Rectal smooth muscle tissue (tissue), 1 donor: Measurements from ENCODE around the gene EZR.

Source experiments
- H3K27ac ChIP-seq: one replicate; pipeline ENCODE4 v1.7.0; 2013; ENCODE audit warnings: low read depth, low read length, inconsistent platforms
- H3K27me3 ChIP-seq: one replicate; pipeline ENCODE4 v1.7.0; 2013; ENCODE audit warnings: low read length; ENCODE audit not compliant: control insufficient read depth, insufficient read depth
- H3K36me3 ChIP-seq: one replicate; pipeline ENCODE4 v1.7.0; 2013; ENCODE audit warnings: low read length; ENCODE audit not compliant: control insufficient read depth, insufficient read depth
- H3K4me1 ChIP-seq: one replicate; pipeline ENCODE4 v1.7.0; 2013; ENCODE audit warnings: low read length; ENCODE audit not compliant: control insufficient read depth, insufficient read depth
- H3K4me3 ChIP-seq: one replicate; pipeline ENCODE4 v1.7.0; 2013; ENCODE audit warnings: low read length
- H3K9ac ChIP-seq: one replicate; pipeline ENCODE4 v1.7.0; 2013; ENCODE audit warnings: low read length

EZR gene

DNA sequence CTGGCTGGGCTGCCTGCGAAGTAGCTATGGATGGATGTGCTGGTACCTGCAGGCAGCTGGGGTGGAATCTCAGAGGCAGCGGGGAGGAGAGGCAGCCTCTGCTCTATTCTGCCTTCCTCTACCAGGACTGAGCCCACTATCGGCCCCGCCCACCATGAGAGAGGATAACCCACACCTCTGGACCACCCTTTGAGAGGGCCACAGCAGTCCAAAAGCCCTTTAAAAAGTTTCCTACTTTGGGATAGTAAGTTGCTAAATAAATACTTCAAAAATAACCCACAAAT lies 36.1 kb downstream of the EZR start:
- no peak overlapping the region for H3K9ac ChIP-seq
- no peak overlapping the region for H3K27ac ChIP-seq
- no peaks in the 10 kb centered on the region for H3K27me3 ChIP-seq
- H3K4me3 ChIP-seq = no peak overlapping the region
- H3K4me1 ChIP-seq = no peaks in the 10 kb centered on the region
- H3K36me3 ChIP-seq = peaks cover 58% of the 10 kb centered on the region

DNA sequence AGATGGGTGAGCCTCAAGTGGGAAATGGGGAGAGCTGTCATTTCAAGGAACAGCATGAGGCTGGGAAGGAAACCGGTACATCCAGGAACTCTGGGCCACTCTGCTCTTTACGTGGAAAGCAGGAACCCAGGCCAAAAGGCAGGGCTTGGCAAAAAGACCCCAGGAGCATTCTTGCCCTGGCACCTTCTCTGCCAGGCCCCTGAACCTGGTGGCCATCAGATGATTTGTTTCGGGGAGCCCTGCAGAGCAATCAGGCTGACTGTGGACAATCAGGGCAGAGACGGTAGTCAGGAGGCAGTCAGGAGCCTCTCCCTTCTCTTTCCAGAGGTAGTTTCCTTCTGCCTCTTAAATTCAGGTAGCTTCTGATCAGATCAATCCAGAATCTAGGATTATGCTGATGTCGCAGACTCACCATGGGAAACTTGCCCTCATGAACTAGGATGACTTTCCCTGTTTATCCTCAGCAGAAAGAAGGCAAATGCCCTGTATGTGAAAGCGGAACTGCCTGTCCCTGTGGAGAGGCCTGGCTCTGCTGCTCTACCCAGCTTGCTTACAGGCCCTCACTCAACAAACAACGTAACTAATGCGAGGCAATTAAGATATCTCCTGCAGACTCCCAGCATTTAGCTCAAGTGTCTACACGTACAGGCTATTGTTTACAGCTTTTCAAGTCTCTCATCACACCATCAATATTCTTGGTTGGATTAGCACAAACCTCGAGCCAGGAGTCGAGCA lies 36.6 kb downstream of the EZR start:
- H3K4me1 ChIP-seq = no peaks in the 10 kb centered on the region
- peaks cover 57% of the 10 kb centered on the region for H3K36me3 ChIP-seq
- no peak overlapping the region for H3K9ac ChIP-seq
- H3K27ac ChIP-seq = no peak overlapping the region
- no peaks in the 10 kb centered on the region for H3K27me3 ChIP-seq
- H3K4me3 ChIP-seq = no peak overlapping the region

DNA sequence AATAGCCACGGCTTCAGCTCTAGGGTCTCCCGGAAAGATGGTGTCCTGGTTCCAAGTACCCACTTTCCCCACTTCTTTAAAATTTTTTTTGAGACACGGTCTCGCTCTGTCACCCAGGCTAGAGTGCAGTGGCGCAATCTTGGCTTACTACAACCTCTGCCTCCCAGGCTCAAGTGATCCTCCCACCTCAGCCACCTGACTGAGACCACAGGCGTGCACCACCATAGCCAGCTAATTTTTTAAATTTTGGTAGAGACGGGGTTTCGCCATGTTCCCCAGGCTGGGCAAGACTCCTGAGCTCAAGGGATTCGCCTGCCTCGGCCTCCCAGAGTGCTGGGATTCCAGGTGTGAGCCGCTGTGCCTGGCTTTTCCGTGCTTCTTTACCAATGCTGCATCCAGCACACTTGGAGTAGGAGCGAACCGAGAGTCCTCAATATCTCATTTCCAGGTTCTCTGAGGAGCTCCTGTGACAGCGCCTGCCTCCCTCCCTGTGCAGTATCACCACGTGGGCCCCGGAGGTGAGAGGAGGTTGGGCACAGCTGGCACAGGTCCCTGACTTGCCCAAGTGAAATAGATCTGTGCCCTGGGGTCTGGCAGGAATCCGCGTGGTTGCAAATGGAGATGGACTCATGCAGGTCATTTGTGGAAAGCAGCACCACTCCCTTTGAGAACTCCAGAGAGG lies 37.3 kb downstream of the EZR start:
- no peaks in the 10 kb centered on the region for H3K27me3 ChIP-seq
- H3K9ac ChIP-seq = no peak overlapping the region
- H3K27ac ChIP-seq = no peak overlapping the region
- peaks cover 51% of the 10 kb centered on the region for H3K36me3 ChIP-seq
- H3K4me1 ChIP-seq = no peaks in the 10 kb centered on the region
- H3K4me3 ChIP-seq = no peak overlapping the region

DNA sequence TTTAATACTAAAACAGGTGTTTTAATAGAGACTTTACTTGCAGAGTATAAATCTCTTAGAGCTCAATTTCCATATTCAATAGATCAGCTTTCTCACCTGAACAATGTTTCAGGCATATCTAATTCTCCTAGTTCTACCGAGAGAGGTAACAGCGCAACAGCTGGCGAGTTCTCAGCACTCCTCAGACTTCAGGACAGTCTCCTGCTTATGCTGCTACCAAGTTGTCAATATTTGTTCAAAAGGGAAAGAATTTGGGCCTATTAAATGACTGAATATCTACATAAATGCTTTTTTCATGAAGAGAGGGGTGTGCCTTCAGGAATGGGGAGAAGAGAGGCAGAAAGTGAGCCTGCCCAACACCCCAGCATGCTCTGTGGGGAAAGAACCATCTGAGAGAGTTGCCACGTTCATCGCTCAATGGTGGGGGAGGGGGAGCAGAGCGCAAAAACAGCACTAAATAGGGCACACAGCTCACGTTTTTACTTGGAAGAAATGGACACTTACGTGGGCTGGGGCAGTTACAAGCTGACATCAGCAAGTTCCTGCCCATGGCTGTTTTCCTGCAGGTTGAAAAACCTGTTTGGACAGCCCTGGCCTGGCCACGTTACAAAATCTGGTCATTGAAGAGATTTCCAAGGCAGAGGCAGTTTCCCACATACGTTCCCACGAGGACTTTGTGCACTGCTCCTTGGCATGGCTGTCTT lies 38.0 kb downstream of the EZR start:
- H3K4me1 ChIP-seq = no peaks in the 10 kb centered on the region
- H3K36me3 ChIP-seq = peaks cover 51% of the 10 kb centered on the region
- no peak overlapping the region for H3K27ac ChIP-seq
- H3K9ac ChIP-seq = peak overlapping the region; percentile 4
- H3K27me3 ChIP-seq = no peaks in the 10 kb centered on the region
- no peak overlapping the region for H3K4me3 ChIP-seq

DNA sequence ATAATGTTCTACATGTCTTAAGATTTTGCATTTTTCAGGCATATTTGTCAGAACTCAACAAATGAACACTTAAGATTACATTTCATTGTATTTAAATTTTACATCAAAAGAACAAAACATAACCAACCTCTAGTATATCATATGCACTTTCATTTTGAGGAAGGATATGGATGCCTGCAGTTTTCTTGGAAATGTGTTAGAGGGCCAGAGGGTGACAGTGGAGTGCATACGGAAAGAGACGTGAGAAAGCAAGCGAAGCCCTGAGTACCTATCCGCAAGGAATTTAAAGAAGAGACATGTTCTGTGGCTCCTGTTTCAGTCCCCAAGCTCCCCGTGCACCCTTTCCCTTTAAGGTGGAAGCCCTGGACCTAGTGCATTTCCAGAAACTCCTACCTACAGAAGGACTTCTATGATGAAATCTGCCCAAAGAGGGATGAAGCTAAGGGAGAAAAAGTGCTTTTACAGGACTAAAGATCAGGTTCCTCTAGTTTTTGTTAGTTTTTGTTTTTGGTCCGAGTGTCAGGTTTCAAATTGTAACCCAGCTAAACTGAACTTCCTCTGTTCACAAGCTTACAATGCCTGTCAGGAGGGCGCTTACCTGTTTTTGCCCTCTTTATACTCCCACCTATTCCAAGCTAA lies 38.8 kb downstream of the EZR start:
- Histone ChIP-seq H3K9ac (no peak overlapping the region), H3K27ac (no peak overlapping the region), H3K4me1 (no peaks in the 10 kb centered on the region), H3K36me3 (peaks cover 52% of the 10 kb centered on the region), H3K4me3 (no peak overlapping the region), H3K27me3 (no peaks in the 10 kb centered on the region)

DNA sequence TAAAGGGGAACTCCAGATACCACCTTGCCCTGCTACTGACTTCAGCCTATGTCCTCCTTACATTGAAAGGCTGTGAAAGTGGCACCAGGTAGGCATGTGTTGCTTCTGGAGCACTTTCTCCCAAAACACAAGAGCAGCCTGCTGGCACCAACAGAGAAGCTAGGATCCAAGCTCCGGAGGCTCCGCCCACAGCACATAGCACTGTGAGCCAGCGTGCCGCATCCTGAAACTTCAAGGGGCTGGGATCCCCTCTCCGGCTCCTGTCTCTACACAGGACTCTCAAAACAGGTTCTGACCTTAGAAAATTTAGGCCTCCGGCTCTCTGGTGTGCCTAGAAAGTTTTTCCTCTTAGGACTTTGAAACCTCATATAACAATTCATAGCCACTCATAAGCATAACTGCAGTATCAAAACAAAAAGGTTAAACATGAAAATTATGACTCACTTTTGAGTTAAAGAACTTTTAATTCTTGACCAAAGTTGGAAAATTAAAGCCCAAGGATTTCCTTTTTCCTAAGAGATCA lies 41.1 kb downstream of the EZR start:
- Histone ChIP-seq H3K27me3 (no peaks in the 10 kb centered on the region), H3K4me1 (no peaks in the 10 kb centered on the region), H3K9ac (no peak overlapping the region), H3K27ac (no peak overlapping the region), H3K4me3 (no peak overlapping the region), H3K36me3 (peaks cover 42% of the 10 kb centered on the region)

DNA sequence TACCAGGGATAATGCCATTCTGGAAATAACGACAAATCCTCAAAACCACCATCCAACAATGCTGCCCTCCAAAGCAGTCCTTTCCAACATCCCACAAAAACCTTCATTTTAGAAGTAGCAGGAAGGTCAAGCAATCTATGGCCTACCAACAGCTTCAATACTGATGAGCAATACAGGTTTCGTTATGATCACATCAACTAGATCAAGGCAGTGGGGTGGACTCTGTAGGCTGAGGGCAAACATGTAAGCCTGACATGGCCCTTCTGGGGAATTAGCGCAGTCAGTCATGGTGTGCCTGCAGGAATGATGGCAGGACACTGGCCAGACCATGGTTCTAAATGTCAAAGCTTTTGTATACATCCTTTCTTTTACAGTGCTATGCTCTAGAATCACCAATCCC lies 41.7 kb downstream of the EZR start:
- Histone ChIP-seq H3K4me1 (no peaks in the 10 kb centered on the region), H3K9ac (no peak overlapping the region), H3K36me3 (peaks cover 36% of the 10 kb centered on the region), H3K27ac (no peak overlapping the region), H3K27me3 (no peaks in the 10 kb centered on the region), H3K4me3 (no peak overlapping the region)

DNA sequence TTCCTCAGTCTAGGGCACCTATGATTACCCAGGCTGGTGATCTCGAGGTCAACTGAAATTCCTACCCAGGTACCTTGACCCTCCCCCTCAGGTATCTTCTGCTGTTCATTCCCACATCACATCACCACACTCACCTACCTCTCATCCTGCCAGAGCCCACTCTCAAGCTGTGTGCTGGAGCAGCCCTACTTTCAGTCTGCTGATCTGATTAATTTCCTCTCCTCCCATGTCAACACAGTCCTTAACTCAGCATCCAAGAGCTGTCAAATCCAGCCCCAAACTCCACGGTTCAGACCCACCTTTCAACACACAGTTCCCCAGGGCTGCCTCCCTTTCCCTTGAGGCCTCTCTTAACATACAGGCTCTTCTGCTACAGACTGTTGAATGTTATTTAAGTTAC lies 42.4 kb downstream of the EZR start:
- Histone ChIP-seq H3K27ac (no peak overlapping the region), H3K27me3 (no peaks in the 10 kb centered on the region), H3K4me3 (no peak overlapping the region), H3K9ac (no peak overlapping the region), H3K36me3 (peaks cover 36% of the 10 kb centered on the region), H3K4me1 (no peaks in the 10 kb centered on the region)

DNA sequence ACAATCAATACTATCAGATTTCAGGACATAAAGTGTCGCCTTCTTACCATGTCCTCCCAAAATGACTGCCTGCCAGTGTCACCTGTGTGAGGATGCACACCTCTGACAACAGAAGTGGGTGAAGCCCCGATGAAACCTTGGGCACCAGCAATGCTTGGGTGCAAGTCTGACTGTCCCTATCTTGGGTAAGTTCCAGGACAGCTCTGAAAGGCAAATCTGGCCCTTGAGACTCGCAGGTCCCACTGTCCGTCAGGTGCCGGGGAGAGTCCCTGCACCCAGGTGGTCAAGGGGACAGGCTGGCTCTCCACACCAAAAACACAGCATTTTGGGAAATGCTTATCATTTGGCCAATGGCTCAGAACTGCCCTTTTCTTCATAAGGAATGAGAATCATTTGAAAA lies 43.3 kb downstream of the EZR start:
- no peaks in the 10 kb centered on the region for H3K27me3 ChIP-seq
- no peak overlapping the region for H3K4me3 ChIP-seq
- H3K9ac ChIP-seq = no peak overlapping the region
- no peaks in the 10 kb centered on the region for H3K4me1 ChIP-seq
- H3K36me3 ChIP-seq = peaks cover 38% of the 10 kb centered on the region
- H3K27ac ChIP-seq = no peak overlapping the region

DNA sequence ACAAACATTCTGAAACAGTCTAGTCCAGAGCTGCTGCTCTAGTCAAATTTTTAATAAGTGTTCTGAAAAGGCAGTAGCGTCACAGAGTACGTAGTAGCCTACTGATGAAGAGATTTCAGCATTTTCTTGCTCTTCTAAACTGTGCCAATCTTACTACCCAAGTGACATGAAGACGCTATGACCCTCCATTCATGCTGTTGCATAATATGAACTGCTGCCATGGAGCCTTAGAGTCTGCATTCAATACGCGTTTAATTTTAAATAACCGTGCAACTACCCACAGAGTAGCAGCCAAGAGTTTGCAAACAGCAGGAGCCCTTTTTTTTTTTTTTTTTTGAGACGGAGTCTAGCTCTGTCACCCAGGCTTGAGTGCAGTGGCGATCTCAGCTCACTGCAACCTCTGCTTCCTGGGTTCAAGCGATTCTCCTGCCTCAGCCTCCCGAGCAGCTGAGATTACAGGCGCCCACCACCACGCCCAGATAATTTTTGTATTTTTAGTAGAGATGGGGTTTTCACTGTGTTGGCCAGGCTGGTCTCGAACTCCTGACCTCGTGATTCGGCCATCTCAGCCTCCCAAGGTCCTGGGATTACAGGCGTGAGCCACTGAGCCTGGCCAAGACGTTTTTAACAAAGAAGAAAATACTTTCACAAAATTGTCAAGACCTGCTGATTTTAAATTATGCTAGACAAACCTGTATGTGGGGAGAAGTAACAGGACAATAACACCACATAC lies 44.3 kb downstream of the EZR start:
- Histone ChIP-seq H3K4me3 (no peak overlapping the region), H3K27ac (no peak overlapping the region), H3K27me3 (no peaks in the 10 kb centered on the region), H3K4me1 (no peaks in the 10 kb centered on the region), H3K36me3 (peaks cover 42% of the 10 kb centered on the region), H3K9ac (no peak overlapping the region)

DNA sequence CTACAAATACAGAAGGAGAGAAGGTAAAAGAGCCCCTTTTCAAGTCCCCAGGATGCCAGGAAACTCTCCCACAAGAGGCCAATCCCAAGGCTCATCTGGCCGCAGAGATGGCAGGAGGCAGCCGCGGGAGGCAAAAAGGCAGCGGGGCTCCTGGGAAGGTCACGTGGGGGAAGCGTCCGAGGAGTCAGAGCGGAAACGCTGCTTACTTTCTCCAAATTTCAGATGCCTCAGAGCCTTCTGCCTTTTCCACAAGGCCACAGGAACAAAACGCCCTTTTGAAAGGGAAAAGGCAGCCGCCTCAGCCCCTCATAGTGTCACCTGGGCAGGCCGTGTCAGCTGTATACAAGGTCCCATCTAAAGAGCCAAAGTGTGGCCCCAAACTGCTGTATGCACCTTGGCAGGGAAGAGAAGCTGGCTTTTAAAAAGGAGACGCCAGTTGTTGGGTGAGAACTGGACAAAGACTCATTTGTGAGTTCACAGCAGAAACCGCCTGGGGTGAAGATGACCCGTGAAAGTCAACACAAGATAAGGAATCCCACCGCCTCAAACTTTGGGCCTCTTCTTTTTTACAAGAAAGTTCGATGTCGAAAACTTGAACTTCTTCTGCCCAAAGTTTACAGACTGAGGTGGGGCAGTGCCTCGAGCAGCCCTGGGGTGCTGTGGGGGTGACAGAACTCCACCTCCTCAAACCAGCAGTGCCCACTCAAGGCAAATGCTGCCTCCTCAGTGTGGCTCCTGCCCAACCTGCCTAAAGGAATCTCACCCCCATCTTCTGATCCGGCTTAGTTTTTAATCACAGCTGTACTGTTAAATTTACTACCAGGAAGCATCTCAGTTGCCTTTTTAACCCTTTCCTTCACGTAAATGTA lies 45.4 kb downstream of the EZR start:
- no peak overlapping the region for H3K9ac ChIP-seq
- no peak overlapping the region for H3K27ac ChIP-seq
- H3K4me1 ChIP-seq = no peaks in the 10 kb centered on the region
- no peak overlapping the region for H3K4me3 ChIP-seq
- no peaks in the 10 kb centered on the region for H3K27me3 ChIP-seq
- H3K36me3 ChIP-seq = peaks cover 51% of the 10 kb centered on the region
